ENCODE results near the gene SCGB3A2. TPM values are rescaled to one million over a fixed set of nuclear protein-coding genes. Genes with fewer than 3 reads are reported as not detected.

The SCGB3A2 gene
- total RNA-seq, 4 donors from 2014 or later, result not detected

GRCh38 chr5:147854894-147855773 is 23.4 kb upstream of the SCGB3A2 start:
- 71% methylated on average over 11 of the region's 11 CpGs for WGBS
- Histone ChIP-seq H3K36me3 (no peaks in the 10 kb centered on the region), H3K9me3 (no peaks in the 10 kb centered on the region), H3K4me3 (no peak overlapping the region), H3K27me3 (no peaks in the 10 kb centered on the region), H3K27ac (replicated peaks in 1 of 4) (no peak overlapping the region), H3K4me1 (no peaks in the 10 kb centered on the region)
- DNase-seq (ENCODE audit: extremely low spot score), result no peak
- TF ChIP-seq POLR2AphosphoS5 (IDR thresholded peaks at IDR 0.05) (no peak), POLR2A (IDR thresholded peaks at IDR 0.05; ENCODE audit: low read depth) (no peak), EP300 (IDR thresholded peaks at IDR 0.05) (no peak), CTCF (IDR thresholded peaks at IDR 0.05) (no peak)
- intact Hi-C loops (cut with DNase I), result loop anchor here (5.0 kb wide), 1 partner anchor 877 kb away; no protein-coding TSS in a partner anchor

GRCh38 chr5:147855774-147856069 is 22.8 kb upstream of the SCGB3A2 start:
- Histone ChIP-seq H3K9me3 (no peaks in the 10 kb centered on the region), H3K4me1 (no peaks in the 10 kb centered on the region), H3K27me3 (no peaks in the 10 kb centered on the region), H3K36me3 (no peaks in the 10 kb centered on the region), H3K27ac (replicated peaks in 1 of 4) (no peak overlapping the region), H3K4me3 (no peak overlapping the region)
- WGBS, result 46% methylated on average over 4 of the region's 4 CpGs
- intact Hi-C loops (cut with DNase I), result loop anchor here (5.0 kb wide), 1 partner anchor 877 kb away; no protein-coding TSS in a partner anchor
- TF ChIP-seq POLR2AphosphoS5 (IDR thresholded peaks at IDR 0.05) (no peak), EP300 (IDR thresholded peaks at IDR 0.05) (no peak), CTCF (IDR thresholded peaks at IDR 0.05) (no peak)
- DNase-seq (ENCODE audit: extremely low spot score), result no peak

GRCh38 chr5:147856801-147857200 is 21.7 kb upstream of the SCGB3A2 start:
- Histone ChIP-seq H3K36me3 (no peaks in the 10 kb centered on the region), H3K27me3 (no peaks in the 10 kb centered on the region), H3K4me3 (no peak overlapping the region), H3K9me3 (no peaks in the 10 kb centered on the region), H3K27ac (replicated peaks in 1 of 4) (no peak overlapping the region), H3K4me1 (no peaks in the 10 kb centered on the region)
- no peak for TF ChIP-seq POLR2AphosphoS5 (IDR thresholded peaks at IDR 0.05)
- TF ChIP-seq POLR2A (IDR thresholded peaks at IDR 0.05; ENCODE audit: low read depth), result no peak
- TF ChIP-seq CTCF (IDR thresholded peaks at IDR 0.05), result no peak
- TF ChIP-seq EP300 (IDR thresholded peaks at IDR 0.05), result no peak
- intact Hi-C loops (cut with DNase I), result loop anchor here (5.0 kb wide), 1 partner anchor 876 kb away; no protein-coding TSS in a partner anchor
- DNase-seq (ENCODE audit: extremely low spot score), result no peak

GRCh38 chr5:147857302-147858129 is 21.0 kb upstream of the SCGB3A2 start:
- intact Hi-C loops (cut with DNase I), result loop anchor here (5.0 kb wide), 1 partner anchor 875 kb away; no protein-coding TSS in a partner anchor
- no peak overlapping the region for H3K27ac ChIP-seq (replicated peaks in 1 of 4)
- H3K9me3 ChIP-seq, result no peaks in the 10 kb centered on the region
- no peak overlapping the region for H3K4me3 ChIP-seq
- WGBS, result 0% methylated on average over 2 of the region's 2 CpGs
- no peaks in the 10 kb centered on the region for H3K27me3 ChIP-seq
- DNase-seq (ENCODE audit: extremely low spot score), result no peak
- no peaks in the 10 kb centered on the region for H3K4me1 ChIP-seq
- no peak for TF ChIP-seq POLR2AphosphoS5 (IDR thresholded peaks at IDR 0.05)
- no peak for TF ChIP-seq EP300 (IDR thresholded peaks at IDR 0.05)
- TF ChIP-seq POLR2A (IDR thresholded peaks at IDR 0.05; ENCODE audit: low read depth), result no peak
- TF ChIP-seq CTCF (IDR thresholded peaks at IDR 0.05), result peak; percentile 54 to 81 (median 77)
- H3K36me3 ChIP-seq, result no peaks in the 10 kb centered on the region
